Vagina (tissue), 2 donors: ENCODE results near the gene PPIB. TPM values are rescaled to one million over a fixed set of nuclear protein-coding genes. Genes with fewer than 3 reads are reported as not detected.

ENCODE experiments used
- DNase-seq, 2 donors: peaks; one replicate each; pipeline ENCODE4 v3.0.0-alpha.2; 2017; ENCODE audit errors: extremely low spot score in 2 of 2
- H3K27ac ChIP-seq: fragments of 200-600 bp; sonication (generic); one replicate; pipeline ENCODE4 v1.5.1; 2019
- H3K27me3 ChIP-seq: fragments of 200-600 bp; sonication (generic); one replicate; pipeline ENCODE4 v1.5.1; 2019
- H3K36me3 ChIP-seq, 2 donors: fragments of 200-600 bp; sonication (generic); one replicate each; pipeline ENCODE4 v1.5.1; 2017 to 2019
- H3K4me1 ChIP-seq: fragments of 200-600 bp; sonication (generic); one replicate; pipeline ENCODE4 v1.5.1; 2019
- H3K4me3 ChIP-seq, 2 donors: fragments of 200-600 bp; sonication (generic); 1 replicate in 1 of 2; 2 replicates in 1 of 2; pipeline ENCODE4 v1.5.1; 2016 to 2019
- H3K9me3 ChIP-seq: fragments of 200-600 bp; sonication (generic); one replicate; pipeline ENCODE4 v1.5.1; 2019
- POLR2A ChIP-seq, 2 donors: fragments of 450-650 bp; IDR thresholded peaks; one replicate each; pipeline ENCODE4 v1.6.1; 2017; ENCODE audit warnings: antibody characterized with exemption in 2 of 2, mild to moderate bottlenecking in 2 of 2, moderate library complexity in 2 of 2
- POLR2AphosphoS5 ChIP-seq, 2 donors: sonication (generic); formaldehyde crosslinking; IDR thresholded peaks; one replicate each; pipeline ENCODE4 v1.9.0; 2017; ENCODE audit warnings: antibody characterized with exemption in 2 of 2, mild to moderate bottlenecking in 2 of 2, low read depth in 1 of 2; ENCODE audit not compliant: insufficient read depth in 1 of 2
- intact Hi-C: fragments of 100-400 bp; cut with DNase I; formaldehyde crosslinking; loops from one replicate; pipeline ENCODE4 v1.15.1; 2023
- total RNA-seq: library from RNA; depleted of rRNA; stranded (reverse); fragments of >200 nt; gene quantifications from one replicate; pipeline ENCODE4 v1.2.3, GENCODE V29; 2016
- TF ChIP-seq, protein P1 (sequence below), 3 experiments: fragments of 450-650 bp in 2 of 3; fragments of 200-600 bp in 1 of 3; sonication (generic) in 1 of 3; IDR thresholded peaks; one replicate each; pipeline ENCODE4 v1.5.1; 2017 to 2019; ENCODE audit warnings: antibody characterized with exemption in 3 of 3, mild to moderate bottlenecking in 2 of 3, moderate library complexity in 2 of 3

The PPIB gene
- total RNA-seq, 1 donor from 2014 or later = 451 TPM

DNA sequence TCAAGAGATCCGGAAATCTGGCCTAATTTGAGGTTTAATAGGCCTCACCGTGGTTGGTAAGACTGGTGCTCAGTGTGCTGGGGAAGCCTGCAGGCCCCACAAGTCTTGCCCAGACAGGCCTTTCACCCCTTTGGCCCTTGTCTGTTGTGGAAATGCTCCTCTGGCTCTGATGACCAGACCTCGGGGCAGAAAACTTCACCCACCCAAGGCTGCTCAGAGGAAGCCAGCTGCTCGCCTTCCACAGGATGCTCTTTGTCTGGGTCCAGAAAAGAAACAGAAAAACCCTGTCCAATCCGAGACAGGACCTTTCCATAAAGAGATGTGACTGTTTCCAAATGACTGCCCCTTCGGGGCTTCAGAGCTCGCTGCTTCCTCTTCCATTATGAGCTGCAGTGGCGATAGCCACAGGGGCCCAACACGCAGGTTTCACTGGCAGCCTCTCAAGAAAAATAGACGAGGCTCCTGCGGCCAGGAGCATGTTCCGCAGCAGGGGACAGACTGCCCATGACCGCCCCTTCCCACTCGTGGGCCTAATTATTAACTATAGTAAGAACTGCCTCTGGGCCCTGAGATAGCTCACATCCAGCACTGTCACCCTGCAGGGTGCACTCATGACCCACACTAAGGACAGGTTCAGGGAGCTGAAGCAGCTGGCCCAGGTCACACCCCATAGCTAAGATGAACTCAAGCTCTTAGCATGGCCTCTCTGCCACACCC, 18.1 kb downstream of the PPIB start:
- H3K36me3 ChIP-seq = peaks cover 0 to 38% of the 10 kb centered on the region in 2 donors
- H3K4me1 ChIP-seq = no peaks in the 10 kb centered on the region
- intact Hi-C loops = no loop called here
- no peak for DNase-seq
- TF ChIP-seq, protein P1, sequence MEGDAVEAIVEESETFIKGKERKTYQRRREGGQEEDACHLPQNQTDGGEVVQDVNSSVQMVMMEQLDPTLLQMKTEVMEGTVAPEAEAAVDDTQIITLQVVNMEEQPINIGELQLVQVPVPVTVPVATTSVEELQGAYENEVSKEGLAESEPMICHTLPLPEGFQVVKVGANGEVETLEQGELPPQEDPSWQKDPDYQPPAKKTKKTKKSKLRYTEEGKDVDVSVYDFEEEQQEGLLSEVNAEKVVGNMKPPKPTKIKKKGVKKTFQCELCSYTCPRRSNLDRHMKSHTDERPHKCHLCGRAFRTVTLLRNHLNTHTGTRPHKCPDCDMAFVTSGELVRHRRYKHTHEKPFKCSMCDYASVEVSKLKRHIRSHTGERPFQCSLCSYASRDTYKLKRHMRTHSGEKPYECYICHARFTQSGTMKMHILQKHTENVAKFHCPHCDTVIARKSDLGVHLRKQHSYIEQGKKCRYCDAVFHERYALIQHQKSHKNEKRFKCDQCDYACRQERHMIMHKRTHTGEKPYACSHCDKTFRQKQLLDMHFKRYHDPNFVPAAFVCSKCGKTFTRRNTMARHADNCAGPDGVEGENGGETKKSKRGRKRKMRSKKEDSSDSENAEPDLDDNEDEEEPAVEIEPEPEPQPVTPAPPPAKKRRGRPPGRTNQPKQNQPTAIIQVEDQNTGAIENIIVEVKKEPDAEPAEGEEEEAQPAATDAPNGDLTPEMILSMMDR (IDR thresholded peaks at IDR 0.05) = no peak
- H3K27ac ChIP-seq = no peak overlapping the region
- no peak overlapping the region for H3K4me3 ChIP-seq
- no peaks in the 10 kb centered on the region for H3K9me3 ChIP-seq
- H3K27me3 ChIP-seq = no peaks in the 10 kb centered on the region

DNA sequence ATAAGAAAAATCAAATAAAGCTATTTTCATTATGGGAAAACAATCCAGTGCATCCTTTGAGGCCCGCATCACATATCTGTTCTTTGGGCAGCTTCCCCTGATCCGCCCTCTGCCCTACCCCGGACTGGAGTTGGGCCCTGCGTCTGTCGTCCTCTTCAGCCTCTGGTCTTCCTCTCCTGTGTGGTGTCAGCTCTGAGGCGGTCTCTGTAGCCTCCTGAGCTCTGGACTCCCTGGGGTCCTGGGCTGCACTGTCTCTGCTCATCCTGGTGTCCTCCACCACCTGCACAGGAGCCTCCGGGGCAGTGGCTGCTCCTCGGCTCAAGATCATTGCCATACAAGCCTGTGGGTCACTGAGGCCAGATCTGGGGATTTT, 18.6 kb downstream of the PPIB start:
- Histone ChIP-seq H3K27me3 (no peaks in the 10 kb centered on the region), H3K36me3 (peaks cover 0 to 38% of the 10 kb centered on the region in 2 donors), H3K27ac (no peak overlapping the region), H3K9me3 (no peaks in the 10 kb centered on the region), H3K4me1 (no peaks in the 10 kb centered on the region), H3K4me3 (no peak overlapping the region)
- no peak for TF ChIP-seq POLR2A (IDR thresholded peaks at IDR 0.05)
- intact Hi-C loops = no loop called here
- no peak for DNase-seq

DNA sequence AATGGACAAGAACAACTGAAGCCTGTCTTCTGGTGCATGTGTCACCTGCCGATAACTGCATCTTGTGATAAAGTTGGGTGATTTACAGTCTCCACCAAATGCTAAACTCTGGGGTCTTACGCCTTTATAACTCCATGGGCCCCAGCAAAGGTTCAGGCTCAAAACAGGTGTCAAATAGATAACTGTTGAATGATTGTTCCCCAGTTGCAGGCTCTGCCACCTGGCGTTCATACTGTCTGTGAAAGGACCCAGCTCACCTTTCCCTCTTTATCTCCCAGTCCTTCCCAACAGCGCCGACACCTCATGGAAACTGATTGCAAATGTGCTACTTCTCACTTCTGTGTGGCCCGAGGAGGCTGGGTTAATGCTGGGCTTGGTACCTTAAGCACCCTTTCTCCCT, 19.5 kb downstream of the PPIB start:
- no peaks in the 10 kb centered on the region for H3K4me1 ChIP-seq
- peaks cover 0 to 44% of the 10 kb centered on the region in 2 donors for H3K36me3 ChIP-seq
- H3K27me3 ChIP-seq = no peaks in the 10 kb centered on the region
- no peak overlapping the region for H3K27ac ChIP-seq
- H3K9me3 ChIP-seq = no peaks in the 10 kb centered on the region
- H3K4me3 ChIP-seq = no peak overlapping the region
- DNase-seq = no peak
- intact Hi-C loops = no loop called here
- TF ChIP-seq POLR2A (IDR thresholded peaks at IDR 0.05) (no peak), POLR2AphosphoS5 (IDR thresholded peaks at IDR 0.05; ENCODE audit: insufficient read depth in 1 of 2, low read depth in 1 of 2) (no peak)
- TF ChIP-seq, protein P1 (IDR thresholded peaks at IDR 0.05) = no peak

DNA sequence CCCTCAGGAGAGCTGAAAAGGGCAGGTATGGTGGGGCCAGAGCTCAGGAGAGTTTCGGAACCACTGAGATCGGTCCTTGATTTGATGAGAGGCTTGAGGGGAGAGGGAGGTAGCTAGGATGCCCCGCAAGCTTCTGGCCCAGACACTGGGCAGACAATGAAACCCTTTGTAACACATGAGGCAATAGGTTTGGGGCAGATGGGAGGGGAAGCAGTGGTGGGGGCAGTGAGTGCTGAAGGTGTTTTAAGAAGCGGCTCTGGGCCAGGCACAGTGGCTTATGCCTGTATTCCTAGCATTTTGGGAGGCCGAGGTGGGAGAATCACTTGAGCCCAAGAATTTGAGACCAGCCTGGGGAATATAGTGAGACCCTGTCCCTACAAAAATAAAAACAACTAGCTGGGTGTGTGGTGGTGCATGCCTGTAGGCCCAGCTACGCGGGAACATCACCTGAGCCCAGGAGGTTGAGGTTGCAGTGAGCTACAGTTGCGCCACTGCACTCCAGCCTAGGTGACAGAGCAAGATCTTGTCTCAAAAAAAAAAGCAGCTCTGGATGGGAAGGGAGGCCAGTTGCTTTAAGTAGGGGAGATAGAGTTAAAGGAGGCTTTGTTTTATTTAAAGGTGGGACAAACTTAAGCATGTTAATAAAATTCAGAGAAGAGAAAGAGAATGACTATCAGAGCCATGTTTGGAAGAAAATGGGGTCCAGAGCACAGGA, 20.9 kb downstream of the PPIB start:
- DNase-seq = no peak
- intact Hi-C loops = no loop called here
- peaks cover 0 to 57% of the 10 kb centered on the region in 2 donors for H3K36me3 ChIP-seq
- no peaks in the 10 kb centered on the region for H3K9me3 ChIP-seq
- no peaks in the 10 kb centered on the region for H3K27me3 ChIP-seq
- no peak overlapping the region for H3K4me3 ChIP-seq
- no peak overlapping the region for H3K27ac ChIP-seq
- TF ChIP-seq, protein P1 (IDR thresholded peaks at IDR 0.05) = no peak
- TF ChIP-seq POLR2A (IDR thresholded peaks at IDR 0.05) (no peak), POLR2AphosphoS5 (IDR thresholded peaks at IDR 0.05; ENCODE audit: insufficient read depth in 1 of 2, low read depth in 1 of 2) (no peak)
- no peaks in the 10 kb centered on the region for H3K4me1 ChIP-seq

DNA sequence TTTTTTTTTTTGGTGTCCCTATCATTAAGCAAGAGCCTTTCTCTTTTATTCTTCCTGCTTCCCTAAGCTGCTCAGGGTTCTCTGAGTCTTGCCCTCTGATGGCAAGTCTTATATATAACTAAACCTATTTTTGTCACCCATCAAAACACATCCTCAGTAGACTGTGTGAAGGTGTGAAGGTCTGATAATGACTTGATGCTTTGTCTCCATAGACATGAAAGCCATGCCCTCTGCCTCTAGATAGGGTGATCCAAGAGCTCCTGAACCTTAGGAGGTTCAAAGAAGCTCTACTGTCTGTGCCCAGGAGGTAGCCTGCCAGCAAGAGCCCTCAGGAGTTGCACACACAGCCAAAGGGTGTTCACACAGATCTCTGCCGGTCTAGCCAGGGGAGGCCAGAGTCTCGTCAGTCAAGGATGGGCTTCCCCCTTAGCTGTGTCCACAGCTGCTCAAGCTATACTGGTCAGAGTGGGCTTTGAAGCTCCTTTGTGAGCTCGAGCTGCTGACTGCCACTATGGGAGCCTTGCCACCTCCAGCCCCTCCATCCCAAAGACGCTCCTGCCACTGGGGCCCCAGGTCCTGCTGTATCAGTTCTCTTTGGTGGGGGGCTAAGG, 24.4 kb downstream of the PPIB start:
- H3K4me1 ChIP-seq = no peaks in the 10 kb centered on the region
- no peak overlapping the region for H3K4me3 ChIP-seq
- H3K36me3 ChIP-seq = peaks cover 0 to 75% of the 10 kb centered on the region in 2 donors
- no peaks in the 10 kb centered on the region for H3K27me3 ChIP-seq
- intact Hi-C loops = no loop called here
- H3K27ac ChIP-seq = no peak overlapping the region
- no peaks in the 10 kb centered on the region for H3K9me3 ChIP-seq
- DNase-seq = no peak
- TF ChIP-seq, protein P1 (IDR thresholded peaks at IDR 0.05) = no peak
- TF ChIP-seq POLR2AphosphoS5 (IDR thresholded peaks at IDR 0.05; ENCODE audit: insufficient read depth in 1 of 2, low read depth in 1 of 2) (no peak), POLR2A (IDR thresholded peaks at IDR 0.05) (no peak)
